ENCODE data around the gene MGARP.
A peak's percentile ranks its signal among the peaks of the same experiment; 100 is the strongest.
"Not testable (repeated sequence)": the region's sequence is repeated elsewhere in the genome, so short reads cannot be mapped to it uniquely, and the experiment has no call there.

The MGARP gene

GRCh38 chr4:139295206-139295941 is 15.3 kb upstream of the MGARP start:
- peak; percentile 79 to 81 for DNase-seq (ENCODE audit: low read depth in 2 of 2)

- no peak for DNase-seq (ENCODE audit: low read depth in 2 of 2)
Measured at GRCh38 chr4:139286186-139286698, 6.2 kb upstream of the MGARP start.

GRCh38 chr4:139282721-139283075 is 2.7 kb upstream of the MGARP start:
- no peak for DNase-seq (ENCODE audit: low read depth in 2 of 2)

GRCh38 chr4:139282065-139282720 is 2.2 kb upstream of the MGARP start:
- DNase-seq (ENCODE audit: low read depth in 2 of 2) = no peak

GRCh38 chr4:139278912-139279759 is 889 bp downstream of the MGARP start:
- no peak for DNase-seq (ENCODE audit: low read depth in 2 of 2)

- no peak for DNase-seq (ENCODE audit: low read depth in 2 of 2)
Measured at GRCh38 chr4:139278485-139278884, 1.5 kb downstream of the MGARP start.

GRCh38 chr4:139275281-139275735 is 4.7 kb downstream of the MGARP start:
- DNase-seq (ENCODE audit: low read depth in 2 of 2) = no peak

- no peak for DNase-seq (ENCODE audit: low read depth in 2 of 2)
Measured at GRCh38 chr4:139274790-139275189, 5.2 kb downstream of the MGARP start.

- DNase-seq (ENCODE audit: low read depth in 2 of 2) = no peak
Measured at GRCh38 chr4:139273835-139274234, 6.2 kb downstream of the MGARP start.

- no peak for DNase-seq (ENCODE audit: low read depth in 2 of 2)
Measured at GRCh38 chr4:139267301-139267700, 12.7 kb downstream of the MGARP start.

GRCh38 chr4:139266583-139267257 is 13.3 kb downstream of the MGARP start:
- peak; percentile 37 to 39 for DNase-seq (ENCODE audit: low read depth in 2 of 2)

GRCh38 chr4:139266208-139266582 is 13.8 kb downstream of the MGARP start:
- DNase-seq (ENCODE audit: low read depth in 2 of 2) = no peak

GRCh38 chr4:139265654-139266053 is 14.4 kb downstream of the MGARP start:
- DNase-seq (ENCODE audit: low read depth in 2 of 2) = no peak

GRCh38 chr4:139256349-139256748 is 23.7 kb downstream of the MGARP start:
- no peak for DNase-seq (ENCODE audit: low read depth in 2 of 2)

GRCh38 chr4:139255581-139255980 is 24.4 kb downstream of the MGARP start:
- DNase-seq (ENCODE audit: low read depth in 2 of 2) = not testable (repeated sequence)

GRCh38 chr4:139253713-139254112 is 26.3 kb downstream of the MGARP start:
- peak; percentile 59 to 60 for DNase-seq (ENCODE audit: low read depth in 2 of 2)

GRCh38 chr4:139253046-139253445 is 27.0 kb downstream of the MGARP start:
- no peak for DNase-seq (ENCODE audit: low read depth in 2 of 2)

- DNase-seq (ENCODE audit: low read depth in 2 of 2) = no peak
Measured at GRCh38 chr4:139247700-139248238, 32.3 kb downstream of the MGARP start.

- no peak for DNase-seq (ENCODE audit: low read depth in 2 of 2)
Measured at GRCh38 chr4:139247241-139247640, 32.8 kb downstream of the MGARP start.

- no peak for DNase-seq (ENCODE audit: low read depth in 2 of 2)
Measured at GRCh38 chr4:139246166-139246565, 33.9 kb downstream of the MGARP start.

GRCh38 chr4:139245590-139245989 is 34.4 kb downstream of the MGARP start:
- peak; percentile 44 to 50 for DNase-seq (ENCODE audit: low read depth in 2 of 2)

Data from fibroblast of skin of left quadriceps (primary cell).